CD4-positive, alpha-beta T cell (primary cell): ENCODE data around the gene KIF1C. TPM values are rescaled to one million over a fixed set of nuclear protein-coding genes. Genes with fewer than 3 reads are reported as not detected.

ENCODE experiments used
- ATAC-seq: fragments of 200-7000 bp; cut with Tn5 transposase; one replicate; pipeline ENCODE4 v1.10.0; 2022; ENCODE audit warnings: mild to moderate bottlenecking; ENCODE audit not compliant: poor library complexity
- CTCF ChIA-PET: fragments of 350-600 bp; sonication (Branson Sonifier 250); formaldehyde crosslinking; loops from one replicate; lab custom pipeline; 2021; ENCODE audit warnings: antibody characterized with exemption, inconsistent platforms; lab: Charles Lee
- POLR2A ChIA-PET: fragments of 350-600 bp; sonication (Branson Sonifier 250); formaldehyde crosslinking; loops from one replicate; lab custom pipeline; 2021; ENCODE audit warnings: antibody characterized with exemption, inconsistent platforms; lab: Charles Lee
- DNase-seq, 14 experiments: peaks; one replicate each; pipeline ENCODE4 v3.0.0-alpha.2; 2013 to 2020; ENCODE audit warnings: mixed read lengths in 2 of 14
- H3K27ac ChIP-seq, 2 donors: one replicate each; pipeline versions ENCODE4 v1.5.1 to v1.7.0; 2013; ENCODE audit warnings: low read length in 2 of 2, low read depth in 1 of 2, mild to moderate bottlenecking in 1 of 2
- H3K27me3 ChIP-seq, 2 experiments: 1 replicate in 1 of 2; 2 replicates in 1 of 2; pipeline versions ENCODE4 v1.6.1 to v1.7.0; 2013; ENCODE audit warnings: low read length in 2 of 2, control low read depth in 1 of 2, mild to moderate bottlenecking in 1 of 2, moderate library complexity in 1 of 2; ENCODE audit not compliant: insufficient read depth in 2 of 2, control insufficient read depth in 1 of 2
- H3K36me3 ChIP-seq: one replicate; pipeline ENCODE4 v1.6.1; 2013; ENCODE audit warnings: low read length, control low read depth; ENCODE audit not compliant: insufficient read depth
- H3K4me1 ChIP-seq: one replicate; pipeline ENCODE4 v1.6.1; 2013; ENCODE audit warnings: low read length, control low read depth; ENCODE audit not compliant: insufficient read depth
- H3K4me3 ChIP-seq: one replicate; pipeline ENCODE4 v1.5.1; 2013; ENCODE audit warnings: mild to moderate bottlenecking, low read length, moderate library complexity
- H3K9me3 ChIP-seq, 2 experiments: 1 replicate in 1 of 2; 2 replicates in 1 of 2; pipeline versions ENCODE4 v1.6.1 to v1.7.0; 2013; ENCODE audit warnings: low read length in 2 of 2, mild to moderate bottlenecking in 2 of 2, control low read depth in 1 of 2, moderate library complexity in 1 of 2; ENCODE audit not compliant: control insufficient read depth in 1 of 2, insufficient read depth in 1 of 2
- H3K27ac Mint-ChIP-seq: one replicate; pipeline ENCODE4 v1.8.0; 2020; ENCODE audit warnings: mixed read lengths
- H3K27me3 Mint-ChIP-seq: one replicate; pipeline ENCODE4 v1.8.0; 2021; ENCODE audit warnings: mixed read lengths
- H3K36me3 Mint-ChIP-seq: one replicate; pipeline ENCODE4 v1.8.0; 2021; ENCODE audit warnings: low read depth, mixed read lengths
- H3K4me1 Mint-ChIP-seq: one replicate; pipeline ENCODE4 v1.8.0; 2021; ENCODE audit warnings: low read depth, mixed read lengths
- H3K4me3 Mint-ChIP-seq: one replicate; pipeline ENCODE4 v1.8.0; 2020; ENCODE audit warnings: mild to moderate bottlenecking, mixed read lengths
- H3K9me3 Mint-ChIP-seq: one replicate; pipeline ENCODE4 v1.8.0; 2020; ENCODE audit warnings: mixed read lengths
- intact Hi-C, 2 experiments: fragments of 100-400 bp; cut with DNase I in 1 of 2; cut with micrococcal nuclease in 1 of 2; formaldehyde crosslinking; loops; one replicate each; pipeline versions ENCODE4 v1.15.1 to v1.9.0; 2023 to 2025; cut with DNase I, micrococcal nuclease
- total RNA-seq, 174 experiments: library from RNA in 2 of 174; stranded (reverse) in 2 of 174; gene quantifications; one replicate each; pipeline ENCODE4 v1.2.3 and lab custom pipeline; 2021 to 2026
- TF ChIP-seq, protein P1 (sequence below): fragments of 200-600 bp; IDR thresholded peaks from one replicate; pipeline ENCODE4 v1.8.0; 2022; ENCODE audit warnings: antibody characterized with exemption, mild to moderate bottlenecking

The KIF1C gene
- total RNA-seq, 2 experiments from 2014 or later: 10.2 to 12.2 TPM

DNA sequence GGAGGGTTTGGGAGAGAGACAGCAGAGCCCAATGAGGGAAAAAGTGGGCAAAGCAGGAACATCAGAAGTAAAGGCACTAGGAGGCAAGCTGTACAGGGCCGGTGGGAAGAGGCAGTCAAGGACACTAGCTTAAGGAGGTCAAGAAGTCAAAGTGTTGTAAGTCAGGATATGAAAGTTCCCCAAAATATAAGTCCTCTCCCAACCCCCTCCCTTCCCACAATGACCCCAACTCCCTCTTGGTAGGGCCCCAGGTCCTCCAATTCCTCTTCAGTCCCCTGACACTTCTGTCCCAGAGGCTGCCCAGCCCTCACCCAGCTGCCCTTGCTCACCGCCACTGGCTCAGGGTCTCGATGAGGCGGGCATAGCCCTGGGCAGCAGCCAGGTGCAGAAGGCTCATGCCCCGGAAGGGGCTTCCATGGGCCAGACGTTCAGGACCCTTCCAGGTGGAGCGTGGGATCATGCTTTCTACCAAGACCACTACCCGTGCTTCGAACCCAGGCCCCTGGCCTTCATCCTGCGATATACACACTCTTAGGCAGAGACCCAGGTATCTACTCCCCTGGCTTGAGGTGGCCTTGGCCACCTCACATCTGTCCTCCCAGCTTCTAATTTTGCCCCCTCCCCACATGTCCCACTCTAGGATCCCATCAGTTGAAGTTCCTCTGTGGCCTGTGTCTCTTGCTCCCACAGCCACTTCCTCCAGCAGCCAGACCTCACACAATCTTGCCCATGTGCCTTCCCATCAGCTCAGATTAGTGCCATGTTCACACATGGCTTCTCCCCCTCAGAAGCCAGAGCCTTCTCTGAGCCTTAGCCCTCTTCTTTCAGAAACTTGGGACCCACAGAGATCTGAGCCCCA lies 24.3 kb upstream of the KIF1C start:
- H3K27ac Mint-ChIP-seq: peak overlapping the region; percentile 49
- H3K27me3 Mint-ChIP-seq: no peaks in the 10 kb centered on the region
- POLR2A ChIA-PET: interaction anchor here (2.2 kb wide), 1 partner anchor 34 kb away, joined by 7 read pairs; the partner anchor contains the start of genes RNF167 and SLC25A11
- no peak overlapping the region for H3K4me3 Mint-ChIP-seq
- H3K9me3 ChIP-seq: no peaks in the 10 kb centered on the region
- peak overlapping the region in 1 of 2 donors; percentile 36 for H3K27ac ChIP-seq
- H3K9me3 Mint-ChIP-seq: no peaks in the 10 kb centered on the region
- H3K4me1 Mint-ChIP-seq: peaks cover 8% of the 10 kb centered on the region
- peaks cover 22% of the 10 kb centered on the region for H3K4me1 ChIP-seq
- no peaks in the 10 kb centered on the region for H3K27me3 ChIP-seq
- TF ChIP-seq, protein P1, sequence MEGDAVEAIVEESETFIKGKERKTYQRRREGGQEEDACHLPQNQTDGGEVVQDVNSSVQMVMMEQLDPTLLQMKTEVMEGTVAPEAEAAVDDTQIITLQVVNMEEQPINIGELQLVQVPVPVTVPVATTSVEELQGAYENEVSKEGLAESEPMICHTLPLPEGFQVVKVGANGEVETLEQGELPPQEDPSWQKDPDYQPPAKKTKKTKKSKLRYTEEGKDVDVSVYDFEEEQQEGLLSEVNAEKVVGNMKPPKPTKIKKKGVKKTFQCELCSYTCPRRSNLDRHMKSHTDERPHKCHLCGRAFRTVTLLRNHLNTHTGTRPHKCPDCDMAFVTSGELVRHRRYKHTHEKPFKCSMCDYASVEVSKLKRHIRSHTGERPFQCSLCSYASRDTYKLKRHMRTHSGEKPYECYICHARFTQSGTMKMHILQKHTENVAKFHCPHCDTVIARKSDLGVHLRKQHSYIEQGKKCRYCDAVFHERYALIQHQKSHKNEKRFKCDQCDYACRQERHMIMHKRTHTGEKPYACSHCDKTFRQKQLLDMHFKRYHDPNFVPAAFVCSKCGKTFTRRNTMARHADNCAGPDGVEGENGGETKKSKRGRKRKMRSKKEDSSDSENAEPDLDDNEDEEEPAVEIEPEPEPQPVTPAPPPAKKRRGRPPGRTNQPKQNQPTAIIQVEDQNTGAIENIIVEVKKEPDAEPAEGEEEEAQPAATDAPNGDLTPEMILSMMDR: no peak
- no peak overlapping the region for H3K4me3 ChIP-seq
- CTCF ChIA-PET: interaction anchor here (1.2 kb wide), 1 partner anchor 89 kb away, joined by 3 read pairs; no protein-coding TSS in a partner anchor
- H3K36me3 Mint-ChIP-seq: peaks cover 68% of the 10 kb centered on the region
- peaks cover 71% of the 10 kb centered on the region for H3K36me3 ChIP-seq
- intact Hi-C loops: no loop called here
- no peak for ATAC-seq
- no peak for DNase-seq

DNA sequence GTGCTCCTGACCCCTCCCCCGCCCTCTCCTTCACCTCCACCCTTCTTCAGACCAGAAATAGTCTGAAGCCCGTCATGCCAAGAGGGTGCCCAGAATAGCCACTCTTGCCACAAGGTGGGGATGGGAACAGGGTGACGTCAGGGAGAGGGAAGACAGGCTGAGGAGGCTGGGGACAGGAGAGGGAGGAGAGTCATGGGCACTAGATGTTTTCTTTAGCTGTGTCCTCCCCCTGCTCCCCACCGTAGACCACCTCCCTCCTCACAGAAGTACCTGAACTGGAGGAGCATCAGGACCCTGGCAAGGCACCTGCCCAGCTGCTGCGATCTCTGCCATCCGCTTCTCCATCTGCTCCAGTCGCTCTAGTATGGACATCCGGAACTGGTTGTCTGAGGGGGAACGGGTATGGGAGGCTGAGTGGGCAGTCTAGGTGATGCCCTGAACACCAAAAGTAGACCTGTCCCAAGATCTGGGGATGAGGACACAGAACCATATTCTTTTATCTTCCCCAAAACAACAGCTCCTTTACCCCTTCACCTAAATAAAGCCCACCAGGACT lies 23.6 kb upstream of the KIF1C start:
- intact Hi-C loops: no loop called here
- ChIA-PET CTCF (no interaction called here), POLR2A (interaction anchor here (2.2 kb wide), 2 partner anchors 13 to 34 kb away, joined by 7 to 8 read pairs; partner anchors contain the start of genes CAMTA2, RNF167 and SLC25A11)
- H3K4me3 Mint-ChIP-seq: no peak overlapping the region
- ATAC-seq (no peak), DNase-seq (no peak)
- Histone ChIP-seq H3K27ac (peak overlapping the region in 1 of 2 donors; percentile 36), H3K9me3 (no peaks in the 10 kb centered on the region), H3K4me3 (no peak overlapping the region), H3K36me3 (peaks cover 78% of the 10 kb centered on the region), H3K4me1 (peaks cover 15% of the 10 kb centered on the region), H3K27me3 (no peaks in the 10 kb centered on the region)
- peak overlapping the region; percentile 49 for H3K27ac Mint-ChIP-seq
- H3K36me3 Mint-ChIP-seq: peaks cover 72% of the 10 kb centered on the region
- no peaks in the 10 kb centered on the region for H3K9me3 Mint-ChIP-seq
- no peaks in the 10 kb centered on the region for H3K27me3 Mint-ChIP-seq
- TF ChIP-seq, protein P1: no peak
- H3K4me1 Mint-ChIP-seq: peaks cover 8% of the 10 kb centered on the region

DNA sequence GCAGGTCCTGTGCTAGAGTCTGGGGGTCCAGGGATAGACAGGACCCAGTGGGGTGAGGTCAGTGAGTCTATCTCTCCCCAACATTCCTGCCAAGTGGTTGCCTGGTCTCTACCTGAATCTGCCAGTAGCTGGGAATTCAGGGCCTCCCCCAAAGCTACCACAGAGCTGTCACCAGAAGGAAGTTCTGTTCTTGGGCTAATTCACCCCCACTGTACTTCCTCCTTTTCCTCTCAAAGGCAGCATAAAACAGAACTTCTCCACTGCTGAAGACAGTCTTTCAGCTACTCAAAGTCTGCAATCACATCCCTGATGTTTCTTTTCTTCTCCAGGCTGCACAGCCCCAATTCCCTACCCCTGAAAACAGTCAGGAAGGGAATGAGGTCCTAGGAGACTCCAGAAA lies 19.0 kb upstream of the KIF1C start:
- peaks cover 79% of the 10 kb centered on the region for H3K36me3 ChIP-seq
- H3K27me3 ChIP-seq: no peaks in the 10 kb centered on the region
- ChIA-PET CTCF (interaction anchor here (3.0 kb wide), 1 partner anchor 53 kb away, joined by 7 read pairs; no protein-coding TSS in a partner anchor), POLR2A (interaction anchor here (0.6 to 4.5 kb wide), 2 partner anchors 11 to 70 kb away, joined by 3 to 27 read pairs; partner anchors contain the start of gene SPAG7)
- Mint-ChIP-seq H3K27me3 (no peaks in the 10 kb centered on the region), H3K36me3 (peaks cover 77% of the 10 kb centered on the region), H3K4me3 (no peak overlapping the region), H3K9me3 (no peaks in the 10 kb centered on the region), H3K27ac (no peak overlapping the region), H3K4me1 (peaks cover 25% of the 10 kb centered on the region)
- TF ChIP-seq, protein P1: no peak
- H3K9me3 ChIP-seq: no peaks in the 10 kb centered on the region
- no peak overlapping the region for H3K27ac ChIP-seq
- peaks cover 22% of the 10 kb centered on the region for H3K4me1 ChIP-seq
- intact Hi-C loops: no loop called here
- ATAC-seq (no peak), DNase-seq (peak in 1 of 14 experiments; percentile 39)
- no peak overlapping the region for H3K4me3 ChIP-seq
